Lung (tissue), 12 donors: Measurements from ENCODE around the gene PAPPA. TPM values are rescaled to one million over a fixed set of nuclear protein-coding genes. Genes with fewer than 3 reads are reported as not detected.

Experiments used
- ATAC-seq: fragments of 200-7000 bp; cut with Tn5 transposase; one replicate; pipeline ENCODE4 v1.9.1; 2020; ENCODE audit warnings: moderate number of reproducible peaks; ENCODE audit not compliant: insufficient read depth, low FRiP score
- DNase-seq, 3 donors: peaks; one replicate each; pipeline ENCODE4 v3.0.0-alpha.2; 2013 to 2017
- H3K27ac ChIP-seq, 2 donors: one replicate each; pipeline ENCODE4 v1.5.1; 2013; ENCODE audit warnings: mild to moderate bottlenecking in 2 of 2, moderate library complexity in 2 of 2, control low read depth in 1 of 2, inconsistent platforms in 1 of 2, low read depth in 1 of 2, low read length in 1 of 2
- H3K27me3 ChIP-seq, 3 donors: one replicate each; pipeline ENCODE4 v1.5.1; 2013; ENCODE audit warnings: low read length in 2 of 3; ENCODE audit not compliant: control insufficient read depth in 3 of 3, insufficient read depth in 3 of 3
- H3K36me3 ChIP-seq, 4 donors: one replicate each; pipeline ENCODE4 v1.5.1; 2013; ENCODE audit warnings: low read length in 4 of 4, mild to moderate bottlenecking in 1 of 4, moderate library complexity in 1 of 4; ENCODE audit not compliant: control insufficient read depth in 4 of 4, insufficient read depth in 4 of 4
- H3K4me1 ChIP-seq, 5 donors: one replicate each; pipeline ENCODE4 v1.5.1; 2013; ENCODE audit warnings: low read length in 5 of 5, mild to moderate bottlenecking in 2 of 5, moderate library complexity in 1 of 5; ENCODE audit not compliant: control insufficient read depth in 5 of 5, insufficient read depth in 5 of 5
- H3K4me3 ChIP-seq: one replicate; pipeline ENCODE4 v1.5.1; 2013; ENCODE audit warnings: mild to moderate bottlenecking, control low read depth, moderate library complexity
- H3K9ac ChIP-seq, 2 donors: one replicate each; pipeline ENCODE4 v1.5.1; 2013; ENCODE audit warnings: low read length in 2 of 2, control low read depth in 1 of 2; ENCODE audit not compliant: insufficient read depth in 1 of 2
- H3K9me3 ChIP-seq, 4 donors: one replicate each; pipeline ENCODE4 v1.5.1; 2013; ENCODE audit warnings: low read length in 3 of 4, mild to moderate bottlenecking in 1 of 4, moderate library complexity in 1 of 4; ENCODE audit not compliant: control insufficient read depth in 4 of 4, insufficient read depth in 3 of 4
- WGBS, 2 donors: extraction: QIAGEN DNeasy Blood & Tissue Kit; methylation state at CpG; one replicate each; pipeline ENCODE4 v1.1.7; 2013; 5-methylcytosine and 5-hydroxymethylcytosine counted together
- polyA plus RNA-seq, 2 donors: library from polyadenylated mRNA; stranded (reverse); fragments of 200-250 nt; gene quantifications; one replicate each; pipeline ENCODE4 v1.2.1, GENCODE V29; 2013
- total RNA-seq, 2 donors: library from RNA; depleted of rRNA in 1 of 2; stranded (reverse); fragments of >200 nt in 1 of 2; gene quantifications; one replicate each; pipeline ENCODE4 v1.2.1, GENCODE V29; 2014 to 2021
- TF ChIP-seq, protein P1 (sequence below): IDR thresholded peaks from 2 replicates; pipeline ENCODE4 v1.5.1; 2012; ENCODE audit warnings: mild to moderate bottlenecking; ENCODE audit errors: control extremely low read depth, extremely low read depth
- donor health status: control.
- donor health status: control.
- donor health status: Bipolar disorder and iron deficiency.
- donor health status: healthy.
- donor health status: DM: yes; HTN: yes; CAD: no.

The PAPPA gene
- total and polyA plus RNA-seq, 4 donors, result 0.45 to 6.7 (median 3.6) TPM

DNA sequence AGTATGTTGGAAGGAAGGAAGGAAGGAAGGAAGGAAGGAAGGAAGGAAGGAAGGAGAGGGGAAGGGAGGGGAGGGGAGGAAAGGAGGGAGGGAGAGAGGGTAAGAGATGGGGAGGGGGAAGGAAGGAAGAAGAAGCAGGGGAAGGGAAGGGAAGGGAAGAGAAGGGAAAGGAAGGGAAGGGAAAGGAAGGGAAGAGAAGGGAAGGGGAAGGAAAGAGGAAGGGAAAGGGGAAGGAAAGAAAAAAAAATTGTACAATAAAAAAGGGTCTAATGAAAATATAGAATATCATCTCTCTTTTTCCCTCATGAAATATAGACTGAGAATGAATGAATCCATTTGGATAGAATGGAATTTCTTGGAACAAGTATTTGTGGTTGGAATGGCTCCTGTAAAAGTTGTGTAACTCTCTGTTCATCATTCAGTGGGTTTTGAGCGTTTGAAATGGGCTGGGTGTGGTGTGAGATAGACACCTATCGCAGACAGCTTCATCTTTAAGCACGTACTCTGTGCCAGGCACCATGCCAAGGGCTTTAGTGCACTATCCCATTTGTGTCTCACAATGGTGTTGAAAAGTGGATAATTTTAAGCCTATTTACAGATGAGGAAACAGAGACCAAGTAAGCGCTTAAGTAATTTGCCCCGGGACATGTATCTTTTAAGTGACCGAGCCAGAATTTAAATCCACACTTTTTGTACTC is 11.6 kb upstream of the PAPPA start:
- TF ChIP-seq, protein P1, sequence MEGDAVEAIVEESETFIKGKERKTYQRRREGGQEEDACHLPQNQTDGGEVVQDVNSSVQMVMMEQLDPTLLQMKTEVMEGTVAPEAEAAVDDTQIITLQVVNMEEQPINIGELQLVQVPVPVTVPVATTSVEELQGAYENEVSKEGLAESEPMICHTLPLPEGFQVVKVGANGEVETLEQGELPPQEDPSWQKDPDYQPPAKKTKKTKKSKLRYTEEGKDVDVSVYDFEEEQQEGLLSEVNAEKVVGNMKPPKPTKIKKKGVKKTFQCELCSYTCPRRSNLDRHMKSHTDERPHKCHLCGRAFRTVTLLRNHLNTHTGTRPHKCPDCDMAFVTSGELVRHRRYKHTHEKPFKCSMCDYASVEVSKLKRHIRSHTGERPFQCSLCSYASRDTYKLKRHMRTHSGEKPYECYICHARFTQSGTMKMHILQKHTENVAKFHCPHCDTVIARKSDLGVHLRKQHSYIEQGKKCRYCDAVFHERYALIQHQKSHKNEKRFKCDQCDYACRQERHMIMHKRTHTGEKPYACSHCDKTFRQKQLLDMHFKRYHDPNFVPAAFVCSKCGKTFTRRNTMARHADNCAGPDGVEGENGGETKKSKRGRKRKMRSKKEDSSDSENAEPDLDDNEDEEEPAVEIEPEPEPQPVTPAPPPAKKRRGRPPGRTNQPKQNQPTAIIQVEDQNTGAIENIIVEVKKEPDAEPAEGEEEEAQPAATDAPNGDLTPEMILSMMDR, result no peak
- no peaks in the 10 kb centered on the region for H3K4me1 ChIP-seq
- H3K27me3 ChIP-seq, result peaks cover 0 to 3% (median 0%) of the 10 kb centered on the region in 3 donors
- no peaks in the 10 kb centered on the region for H3K36me3 ChIP-seq
- H3K27ac ChIP-seq, result no peak overlapping the region
- no peak overlapping the region for H3K9ac ChIP-seq
- no peak overlapping the region for H3K4me3 ChIP-seq
- H3K9me3 ChIP-seq, result peaks cover 0 to 2% (median 0%) of the 10 kb centered on the region in 4 donors
- ATAC-seq (no peak), DNase-seq (peak; percentile 15 to 73 (median 62))
- WGBS, 2 donors, result 78 to 83% methylated on average over 6 of the region's 6 CpGs

DNA sequence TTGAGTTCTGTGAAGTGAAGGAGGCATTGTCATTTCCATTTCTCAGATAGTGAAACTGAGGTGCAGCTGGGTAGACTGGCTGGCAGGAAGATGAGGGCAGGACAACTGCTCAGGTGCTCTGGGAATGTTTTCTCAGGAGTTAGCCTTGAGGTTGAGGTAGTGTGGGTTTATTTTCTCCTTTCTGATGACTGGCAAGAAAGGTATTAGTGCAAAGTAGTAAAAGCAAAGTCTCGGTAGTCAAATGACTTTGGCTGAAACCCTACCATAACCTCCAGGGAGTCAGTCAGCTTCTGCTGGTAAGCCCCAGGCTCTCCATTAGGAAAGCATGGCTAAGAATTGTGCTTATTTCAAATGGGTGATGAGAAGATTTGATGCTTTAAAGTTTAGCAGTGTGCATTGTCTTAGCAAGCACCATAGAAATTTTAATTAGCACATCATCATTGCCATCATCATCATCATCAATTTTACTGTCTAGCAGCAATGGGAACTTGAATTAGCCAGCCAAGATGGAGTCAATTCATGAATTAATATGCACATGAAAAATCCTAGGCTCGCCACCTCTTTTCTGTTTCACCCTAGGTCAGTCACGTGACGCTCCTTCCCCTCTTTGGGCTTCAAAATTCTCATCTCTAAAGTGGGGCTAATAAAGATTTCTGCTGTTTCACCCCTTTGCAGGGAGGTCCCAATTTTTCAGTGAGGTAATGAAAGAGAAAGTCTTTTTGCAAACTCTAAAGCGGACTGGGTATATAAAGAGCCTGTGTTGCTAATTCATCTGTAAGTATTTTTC is 10.7 kb upstream of the PAPPA start:
- Histone ChIP-seq H3K36me3 (no peaks in the 10 kb centered on the region), H3K4me1 (no peaks in the 10 kb centered on the region), H3K9me3 (no peaks in the 10 kb centered on the region), H3K4me3 (no peak overlapping the region), H3K27me3 (peaks cover 0 to 3% (median 0%) of the 10 kb centered on the region in 3 donors), H3K27ac (no peak overlapping the region), H3K9ac (no peak overlapping the region)
- ATAC-seq (no peak), DNase-seq (no peak)
- WGBS, 2 donors, result 85 to 88% methylated on average over 5 of the region's 5 CpGs
- TF ChIP-seq, protein P1, result no peak

DNA sequence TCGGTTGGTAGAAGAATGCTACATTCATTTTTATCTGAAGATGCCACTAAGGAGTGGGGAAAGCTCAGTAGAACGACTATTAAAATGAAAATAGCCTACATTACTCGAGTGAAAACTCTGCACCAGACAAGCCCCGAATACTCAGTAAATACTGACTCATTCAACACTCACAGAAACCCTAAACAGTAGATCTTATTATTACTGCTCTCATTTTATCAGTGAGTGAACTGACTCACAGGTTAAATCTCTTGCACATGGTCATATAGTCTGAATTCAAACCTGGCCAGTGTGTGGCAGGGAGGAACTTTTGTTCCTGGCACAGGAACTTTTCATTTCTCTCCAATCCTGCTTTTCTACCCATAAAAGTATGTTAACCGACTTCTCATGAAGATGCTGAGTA is 9.6 kb upstream of the PAPPA start:
- no peak overlapping the region for H3K4me3 ChIP-seq
- no peaks in the 10 kb centered on the region for H3K4me1 ChIP-seq
- no peaks in the 10 kb centered on the region for H3K36me3 ChIP-seq
- ATAC-seq (no peak), DNase-seq (no peak)
- no peak overlapping the region for H3K27ac ChIP-seq
- no peak overlapping the region for H3K9ac ChIP-seq
- 52 to 72% methylated on average over 5 of the region's 5 CpGs for WGBS, 2 donors
- H3K27me3 ChIP-seq, result peaks cover 0 to 3% (median 0%) of the 10 kb centered on the region in 3 donors
- TF ChIP-seq, protein P1, result no peak
- H3K9me3 ChIP-seq, result no peaks in the 10 kb centered on the region
